ENCODE data around the gene SPRR1B.

SPRR1B gene

DNA sequence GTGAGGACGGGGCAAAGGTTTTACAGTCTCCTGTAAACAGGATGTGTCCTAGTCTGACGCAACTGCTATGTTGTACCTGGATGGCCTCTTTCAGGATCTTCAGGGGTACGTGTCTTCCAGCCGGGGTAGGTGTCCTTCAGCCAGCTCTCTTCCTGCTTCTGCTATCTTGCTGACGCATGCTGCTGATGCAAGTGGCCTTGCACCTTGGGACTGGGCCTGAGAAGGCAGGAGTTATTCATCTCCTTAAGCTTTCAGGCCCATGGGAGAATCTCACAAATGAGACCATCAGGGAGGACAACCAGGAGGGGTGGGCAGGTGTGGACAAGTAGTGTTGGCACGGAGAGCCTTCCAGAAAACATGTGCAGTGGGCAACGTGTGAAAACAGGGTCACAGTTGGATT lies 7.9 kb upstream of the SPRR1B start:
- no peak overlapping the region for H3K27ac ChIP-seq
- TF ChIP-seq, protein P1, sequence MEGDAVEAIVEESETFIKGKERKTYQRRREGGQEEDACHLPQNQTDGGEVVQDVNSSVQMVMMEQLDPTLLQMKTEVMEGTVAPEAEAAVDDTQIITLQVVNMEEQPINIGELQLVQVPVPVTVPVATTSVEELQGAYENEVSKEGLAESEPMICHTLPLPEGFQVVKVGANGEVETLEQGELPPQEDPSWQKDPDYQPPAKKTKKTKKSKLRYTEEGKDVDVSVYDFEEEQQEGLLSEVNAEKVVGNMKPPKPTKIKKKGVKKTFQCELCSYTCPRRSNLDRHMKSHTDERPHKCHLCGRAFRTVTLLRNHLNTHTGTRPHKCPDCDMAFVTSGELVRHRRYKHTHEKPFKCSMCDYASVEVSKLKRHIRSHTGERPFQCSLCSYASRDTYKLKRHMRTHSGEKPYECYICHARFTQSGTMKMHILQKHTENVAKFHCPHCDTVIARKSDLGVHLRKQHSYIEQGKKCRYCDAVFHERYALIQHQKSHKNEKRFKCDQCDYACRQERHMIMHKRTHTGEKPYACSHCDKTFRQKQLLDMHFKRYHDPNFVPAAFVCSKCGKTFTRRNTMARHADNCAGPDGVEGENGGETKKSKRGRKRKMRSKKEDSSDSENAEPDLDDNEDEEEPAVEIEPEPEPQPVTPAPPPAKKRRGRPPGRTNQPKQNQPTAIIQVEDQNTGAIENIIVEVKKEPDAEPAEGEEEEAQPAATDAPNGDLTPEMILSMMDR (conservative IDR thresholded peaks at IDR 0.05): no peak
- no peak for TF ChIP-seq ZFX (IDR thresholded peaks at IDR 0.05)

DNA sequence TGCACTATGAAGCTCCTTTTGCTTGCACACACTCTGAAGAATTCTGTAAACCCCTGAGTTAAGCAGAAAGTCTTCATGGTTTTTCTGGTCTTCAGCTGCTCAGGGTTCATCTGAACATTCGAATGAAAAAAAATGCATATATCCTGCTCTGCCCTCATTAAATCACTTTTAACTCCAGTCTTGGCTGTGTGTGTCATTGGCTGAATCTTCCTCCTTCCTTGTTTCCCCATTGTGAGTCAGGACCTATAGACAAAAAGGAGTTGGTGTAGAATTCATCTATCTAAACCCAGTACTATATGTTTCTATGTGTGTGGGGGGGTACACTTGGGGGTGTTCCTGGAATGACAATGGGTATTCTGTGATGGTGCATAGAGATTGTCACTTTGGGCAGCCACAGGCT lies 6.6 kb upstream of the SPRR1B start:
- no peak for TF ChIP-seq ZFX (IDR thresholded peaks at IDR 0.05)
- TF ChIP-seq, protein P1 (conservative IDR thresholded peaks at IDR 0.05): no peak
- H3K27ac ChIP-seq: no peak overlapping the region

DNA sequence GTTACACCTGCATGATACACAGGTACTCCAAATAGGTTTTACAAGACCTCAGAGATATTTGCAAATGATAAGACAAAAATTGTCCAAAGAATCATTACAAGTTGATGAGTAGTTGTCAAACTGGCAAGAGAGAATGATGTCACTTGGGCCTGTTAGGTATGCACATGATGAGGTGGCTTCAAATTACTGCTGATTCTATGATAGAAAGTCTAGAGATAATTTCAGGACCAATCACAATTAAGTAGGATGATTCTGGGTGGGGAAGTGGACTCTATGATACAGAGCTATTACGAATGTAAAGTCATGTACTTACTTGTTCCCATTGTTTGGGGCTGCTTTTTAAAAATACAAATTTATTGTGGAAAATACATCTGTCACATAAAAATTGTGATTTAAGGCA lies 5.2 kb upstream of the SPRR1B start:
- TF ChIP-seq, protein P1 (conservative IDR thresholded peaks at IDR 0.05): no peak
- no peak for TF ChIP-seq ZFX (IDR thresholded peaks at IDR 0.05)
- H3K27ac ChIP-seq: no peak overlapping the region

DNA sequence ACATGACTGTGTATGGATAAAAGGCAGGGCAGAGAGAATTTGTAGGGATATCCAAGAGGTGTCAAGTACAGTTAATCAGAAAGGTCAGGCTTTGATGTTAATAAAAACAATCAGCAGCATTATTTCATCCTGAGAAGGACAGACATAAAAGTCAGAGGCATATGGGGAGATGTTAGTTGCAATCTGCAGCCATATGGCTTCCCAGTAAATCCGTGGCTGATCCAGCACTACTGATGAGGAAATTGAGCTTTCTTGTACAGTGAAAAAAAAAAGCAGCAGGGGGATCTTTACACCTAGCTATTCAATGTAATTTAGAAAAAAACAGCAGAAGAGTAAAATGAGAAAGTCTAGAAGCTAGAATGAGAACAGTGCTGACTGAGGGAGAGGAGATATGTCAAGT lies 2.2 kb upstream of the SPRR1B start:
- no peak overlapping the region for H3K27ac ChIP-seq
- TF ChIP-seq, protein P1 (conservative IDR thresholded peaks at IDR 0.05): no peak

DNA sequence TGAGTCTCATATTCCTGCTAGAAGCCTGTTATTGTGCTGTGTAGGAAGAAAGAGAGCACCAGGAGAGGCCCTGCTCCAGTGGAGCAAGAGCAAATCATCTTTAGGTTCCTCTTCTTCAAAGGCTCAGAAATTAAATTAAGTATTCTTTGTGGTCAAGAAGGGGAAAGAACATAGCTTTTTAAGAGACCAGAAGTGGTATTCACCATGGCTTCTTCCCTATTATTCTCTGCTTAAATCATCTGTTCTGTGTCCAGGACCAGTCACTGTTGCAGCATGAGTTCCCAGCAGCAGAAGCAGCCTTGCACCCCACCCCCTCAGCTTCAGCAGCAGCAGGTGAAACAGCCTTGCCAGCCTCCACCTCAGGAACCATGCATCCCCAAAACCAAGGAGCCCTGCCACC lies 1.1 kb downstream of the SPRR1B start:
- no peak overlapping the region for H3K27ac ChIP-seq
- no peak for TF ChIP-seq ZFX (IDR thresholded peaks at IDR 0.05)
- TF ChIP-seq, protein P1 (conservative IDR thresholded peaks at IDR 0.05): no peak

DNA sequence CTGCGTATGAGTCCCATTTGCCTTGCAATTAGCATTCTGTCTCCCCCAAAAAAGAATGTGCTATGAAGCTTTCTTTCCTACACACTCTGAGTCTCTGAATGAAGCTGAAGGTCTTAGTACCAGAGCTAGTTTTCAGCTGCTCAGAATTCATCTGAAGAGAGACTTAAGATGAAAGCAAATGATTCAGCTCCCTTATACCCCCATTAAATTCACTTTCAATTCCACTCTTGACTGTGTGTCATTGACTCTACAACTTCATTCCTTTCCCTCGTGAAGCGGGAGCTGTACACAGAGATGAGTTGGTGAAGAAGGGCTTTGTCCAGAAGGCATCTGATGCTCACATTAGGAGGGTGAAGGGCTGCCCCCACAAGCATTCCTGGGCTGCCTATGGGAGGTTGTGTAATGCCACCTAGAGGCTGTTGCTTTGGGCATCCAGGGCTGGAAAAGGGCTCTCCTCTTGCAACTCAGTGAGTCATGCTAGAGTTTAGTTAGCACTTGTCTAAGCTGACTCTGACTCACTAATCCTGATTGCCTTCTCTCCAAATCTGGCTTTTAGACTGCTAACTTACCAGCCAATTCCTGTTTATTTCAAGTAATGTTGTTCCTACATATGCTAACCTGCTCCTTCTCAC lies 1.8 kb downstream of the SPRR1B start:
- TF ChIP-seq, protein P1 (conservative IDR thresholded peaks at IDR 0.05): peak; percentile 43
- TF ChIP-seq ZFX (IDR thresholded peaks at IDR 0.05): no peak
- H3K27ac ChIP-seq: no peak overlapping the region

DNA sequence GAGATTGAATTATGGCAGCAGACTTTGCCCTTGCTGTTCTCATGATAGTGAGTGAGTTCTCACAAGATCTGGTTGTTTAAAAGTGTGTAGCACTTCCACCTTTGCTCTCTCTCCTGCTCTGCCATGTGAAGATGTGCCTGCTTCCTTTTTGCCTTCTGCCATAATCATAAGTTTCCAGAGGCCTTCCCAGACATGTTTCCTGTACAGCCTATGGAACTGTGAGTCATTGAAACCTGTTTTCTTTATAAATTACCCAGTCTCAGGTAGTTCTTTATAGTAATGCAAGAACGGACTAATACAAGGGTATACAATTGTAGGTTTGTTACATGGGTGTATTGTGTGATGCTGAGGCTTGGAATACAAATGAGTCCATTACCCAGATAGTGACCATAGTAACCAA lies 4.2 kb downstream of the SPRR1B start:
- H3K27ac ChIP-seq: no peak overlapping the region
- TF ChIP-seq, protein P1 (conservative IDR thresholded peaks at IDR 0.05): no peak
- no peak for TF ChIP-seq ZFX (IDR thresholded peaks at IDR 0.05)

Measured in C4-2B (cell line).